NCI-H1417 (cell line): ENCODE measurements around the gene TOR4A.

Experiments used
- DNase-seq, 3 experiments: peaks; one replicate each; lab custom pipeline; 2025; lab: John Stamatoyannopoulos, UW

Gene TOR4A

GRCh38 chr9:137271696-137272076 is 5.8 kb upstream of the TOR4A start:
- DNase-seq, result no peak

GRCh38 chr9:137272241-137273094 is 5.1 kb upstream of the TOR4A start:
- DNase-seq, result no peak

GRCh38 chr9:137273095-137273490 is 4.4 kb upstream of the TOR4A start:
- DNase-seq, result peak; percentile 4 to 67 (median 51)

- peak; percentile 8 to 85 (median 74) for DNase-seq
Measured at GRCh38 chr9:137273611-137274320, 3.8 kb upstream of the TOR4A start.

GRCh38 chr9:137275203-137275587 is 2.3 kb upstream of the TOR4A start:
- no peak for DNase-seq

GRCh38 chr9:137275588-137276472 is 1.7 kb upstream of the TOR4A start:
- DNase-seq, result no peak

- no peak for DNase-seq
Measured at GRCh38 chr9:137276473-137277328, 825 bp upstream of the TOR4A start.

- DNase-seq, result no peak
Measured at GRCh38 chr9:137278061-137278701, 655 bp downstream of the TOR4A start.

- DNase-seq, result no peak
Measured at GRCh38 chr9:137278721-137279711, 1.5 kb downstream of the TOR4A start.

- DNase-seq, result no peak
Measured at GRCh38 chr9:137279741-137280473, 2.4 kb downstream of the TOR4A start.

GRCh38 chr9:137280474-137281344 is 3.2 kb downstream of the TOR4A start:
- no peak for DNase-seq

- no peak for DNase-seq
Measured at GRCh38 chr9:137281345-137282116, 4.0 kb downstream of the TOR4A start.

- DNase-seq, result peak; percentile 37 to 71 (median 40)
Measured at GRCh38 chr9:137286975-137287383, 9.5 kb downstream of the TOR4A start.

GRCh38 chr9:137293094-137293481 is 15.6 kb downstream of the TOR4A start:
- no peak for DNase-seq

GRCh38 chr9:137293482-137294090 is 16.1 kb downstream of the TOR4A start:
- DNase-seq, result no peak

GRCh38 chr9:137294091-137294680 is 16.7 kb downstream of the TOR4A start:
- peak in 2 of 3 experiments; percentile 52 to 64 for DNase-seq
